ENCODE measurements around the gene TSFM. TPM values are rescaled to one million over a fixed set of nuclear protein-coding genes. Genes with fewer than 3 reads are reported as not detected.

The TSFM gene
- total RNA-seq, 1 donor from 2014 or later: 24.3 TPM

- ATAC-seq (no peak), DNase-seq (no peak)
- H3K4me1 ChIP-seq: peaks cover 6% of the 10 kb centered on the region
- intact Hi-C loops (cut with DNase I): no loop called here
- peaks cover 92% of the 10 kb centered on the region for H3K36me3 ChIP-seq
- no peaks in the 10 kb centered on the region for H3K27me3 ChIP-seq
- TF ChIP-seq CTCF (IDR thresholded peaks at IDR 0.05): no peak
- H3K9me3 ChIP-seq: no peaks in the 10 kb centered on the region
- H3K4me3 ChIP-seq: no peak overlapping the region
- H3K27ac ChIP-seq: no peak overlapping the region
These were observed 18.4 kb downstream of the TSFM start for GRCh38 chr12:57800965-57801364.

GRCh38 chr12:57802607-57803006 is 20.0 kb downstream of the TSFM start:
- no peak overlapping the region for H3K27ac ChIP-seq
- intact Hi-C loops (cut with DNase I): no loop called here
- no peak for ATAC-seq
- no peak for DNase-seq
- H3K9me3 ChIP-seq: no peaks in the 10 kb centered on the region
- no peaks in the 10 kb centered on the region for H3K27me3 ChIP-seq
- peaks cover 92% of the 10 kb centered on the region for H3K36me3 ChIP-seq
- no peak for TF ChIP-seq CTCF (IDR thresholded peaks at IDR 0.05)
- H3K4me1 ChIP-seq: peaks cover 6% of the 10 kb centered on the region
- H3K4me3 ChIP-seq: no peak overlapping the region

GRCh38 chr12:57803319-57803893 is 20.8 kb downstream of the TSFM start:
- Histone ChIP-seq H3K4me3 (no peak overlapping the region), H3K27me3 (no peaks in the 10 kb centered on the region), H3K9me3 (no peaks in the 10 kb centered on the region), H3K36me3 (peaks cover 92% of the 10 kb centered on the region), H3K4me1 (peaks cover under 1% of the 10 kb centered on the region), H3K27ac (peak overlapping the region; percentile 32)
- TF ChIP-seq CTCF (IDR thresholded peaks at IDR 0.05): peak; percentile 77
- peak; percentile 72 for DNase-seq
- intact Hi-C loops (cut with DNase I): no loop called here
- peak; percentile 85 for ATAC-seq

- no peak for ATAC-seq
- Histone ChIP-seq H3K36me3 (peaks cover 91% of the 10 kb centered on the region), H3K27ac (no peak overlapping the region), H3K4me1 (no peaks in the 10 kb centered on the region), H3K9me3 (no peaks in the 10 kb centered on the region), H3K4me3 (no peak overlapping the region), H3K27me3 (no peaks in the 10 kb centered on the region)
- intact Hi-C loops (cut with DNase I): no loop called here
- no peak for DNase-seq
- no peak for TF ChIP-seq CTCF (IDR thresholded peaks at IDR 0.05)
These were observed 24.1 kb downstream of the TSFM start for GRCh38 chr12:57806677-57807076.

- Histone ChIP-seq H3K9me3 (no peaks in the 10 kb centered on the region), H3K27ac (no peak overlapping the region), H3K4me3 (no peak overlapping the region), H3K27me3 (no peaks in the 10 kb centered on the region), H3K36me3 (peaks cover 85% of the 10 kb centered on the region), H3K4me1 (no peaks in the 10 kb centered on the region)
- ATAC-seq: no peak
- DNase-seq: no peak
- intact Hi-C loops (cut with DNase I): no loop called here
- TF ChIP-seq CTCF (IDR thresholded peaks at IDR 0.05): no peak
These were observed 24.7 kb downstream of the TSFM start for GRCh38 chr12:57807285-57807684.

GRCh38 chr12:57808351-57808750 is 25.8 kb downstream of the TSFM start:
- H3K4me1 ChIP-seq: no peaks in the 10 kb centered on the region
- DNase-seq (no peak), ATAC-seq (no peak)
- H3K9me3 ChIP-seq: no peaks in the 10 kb centered on the region
- no peak overlapping the region for H3K27ac ChIP-seq
- H3K36me3 ChIP-seq: peaks cover 86% of the 10 kb centered on the region
- no peak overlapping the region for H3K4me3 ChIP-seq
- intact Hi-C loops (cut with DNase I): no loop called here
- H3K27me3 ChIP-seq: no peaks in the 10 kb centered on the region
- no peak for TF ChIP-seq CTCF (IDR thresholded peaks at IDR 0.05)
